Glomerular visceral epithelial cell (primary cell): ENCODE data around the gene MMP25.

ENCODE experiments used
- DNase-seq: peaks from one replicate; pipeline ENCODE4 v3.0.0-alpha.2; 2016; ENCODE audit errors: extremely low spot score

Gene MMP25, protein sequence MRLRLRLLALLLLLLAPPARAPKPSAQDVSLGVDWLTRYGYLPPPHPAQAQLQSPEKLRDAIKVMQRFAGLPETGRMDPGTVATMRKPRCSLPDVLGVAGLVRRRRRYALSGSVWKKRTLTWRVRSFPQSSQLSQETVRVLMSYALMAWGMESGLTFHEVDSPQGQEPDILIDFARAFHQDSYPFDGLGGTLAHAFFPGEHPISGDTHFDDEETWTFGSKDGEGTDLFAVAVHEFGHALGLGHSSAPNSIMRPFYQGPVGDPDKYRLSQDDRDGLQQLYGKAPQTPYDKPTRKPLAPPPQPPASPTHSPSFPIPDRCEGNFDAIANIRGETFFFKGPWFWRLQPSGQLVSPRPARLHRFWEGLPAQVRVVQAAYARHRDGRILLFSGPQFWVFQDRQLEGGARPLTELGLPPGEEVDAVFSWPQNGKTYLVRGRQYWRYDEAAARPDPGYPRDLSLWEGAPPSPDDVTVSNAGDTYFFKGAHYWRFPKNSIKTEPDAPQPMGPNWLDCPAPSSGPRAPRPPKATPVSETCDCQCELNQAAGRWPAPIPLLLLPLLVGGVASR

DNA sequence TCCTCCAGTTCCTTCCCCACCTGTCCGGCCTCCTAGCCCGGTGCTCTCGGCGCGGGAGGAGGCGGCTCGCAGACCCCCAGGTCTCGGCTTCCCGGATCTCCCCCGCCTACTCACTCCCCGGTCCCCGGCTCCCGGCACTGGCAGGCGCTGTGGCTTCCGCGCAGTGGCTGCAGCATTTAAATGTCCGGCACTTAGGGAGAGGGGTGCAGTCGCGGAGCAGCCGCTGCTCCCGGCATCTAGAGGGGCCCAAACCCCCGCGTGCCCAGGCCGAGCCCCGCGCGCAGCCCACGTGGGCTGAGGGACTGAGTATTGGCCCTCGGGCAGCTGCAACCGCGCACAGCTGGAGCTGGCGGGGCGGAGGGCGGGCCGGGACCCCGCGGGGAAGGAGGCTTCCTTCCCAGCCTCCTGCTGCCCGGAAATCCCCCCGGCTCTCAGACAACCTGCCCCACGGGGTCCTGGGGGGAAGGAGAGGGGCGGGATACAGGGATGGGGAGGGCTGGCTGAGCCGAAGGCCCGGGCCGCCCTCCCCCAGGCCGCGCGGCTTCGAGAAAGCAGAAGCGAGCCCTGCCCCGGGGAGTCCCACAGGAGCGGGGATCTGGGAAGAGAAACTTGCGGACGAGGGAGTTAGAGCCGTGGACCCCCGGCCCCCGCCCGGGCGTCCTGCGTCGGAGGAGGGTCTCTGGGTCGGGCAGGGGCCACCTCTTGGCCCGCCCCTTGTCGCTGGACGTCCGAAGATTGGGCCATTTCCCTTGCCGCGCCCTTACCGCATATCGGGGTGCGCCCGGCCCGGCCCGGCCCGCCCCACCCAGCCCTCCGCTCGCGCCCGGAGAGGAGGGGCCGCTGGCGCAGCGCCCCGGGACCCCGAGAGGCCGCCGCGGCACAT lies at the start of gene MMP25:
MMP25 (plus strand) TSS at position 804 of the 883 bp plus-strand sequence. CDS start 357 bp downstream, outside the sequence.
- no peak for DNase-seq

- no peak for DNase-seq
Measured at GRCh38 chr16:2999929-3000328, 46.4 kb upstream of the MMP25 start.

- no peak for DNase-seq
Measured at GRCh38 chr16:3000540-3000939, 45.8 kb upstream of the MMP25 start.

GRCh38 chr16:3001316-3001715 lies 45.0 kb upstream of the MMP25 start:
- no peak for DNase-seq

GRCh38 chr16:3003582-3004270 lies 42.6 kb upstream of the MMP25 start:
- peak; percentile 98 for DNase-seq

GRCh38 chr16:3004319-3004718 lies 42.0 kb upstream of the MMP25 start:
- DNase-seq, result peak; percentile 36

- peak; percentile 34 for DNase-seq
Measured at GRCh38 chr16:3004781-3005284, 41.5 kb upstream of the MMP25 start.

DNA sequence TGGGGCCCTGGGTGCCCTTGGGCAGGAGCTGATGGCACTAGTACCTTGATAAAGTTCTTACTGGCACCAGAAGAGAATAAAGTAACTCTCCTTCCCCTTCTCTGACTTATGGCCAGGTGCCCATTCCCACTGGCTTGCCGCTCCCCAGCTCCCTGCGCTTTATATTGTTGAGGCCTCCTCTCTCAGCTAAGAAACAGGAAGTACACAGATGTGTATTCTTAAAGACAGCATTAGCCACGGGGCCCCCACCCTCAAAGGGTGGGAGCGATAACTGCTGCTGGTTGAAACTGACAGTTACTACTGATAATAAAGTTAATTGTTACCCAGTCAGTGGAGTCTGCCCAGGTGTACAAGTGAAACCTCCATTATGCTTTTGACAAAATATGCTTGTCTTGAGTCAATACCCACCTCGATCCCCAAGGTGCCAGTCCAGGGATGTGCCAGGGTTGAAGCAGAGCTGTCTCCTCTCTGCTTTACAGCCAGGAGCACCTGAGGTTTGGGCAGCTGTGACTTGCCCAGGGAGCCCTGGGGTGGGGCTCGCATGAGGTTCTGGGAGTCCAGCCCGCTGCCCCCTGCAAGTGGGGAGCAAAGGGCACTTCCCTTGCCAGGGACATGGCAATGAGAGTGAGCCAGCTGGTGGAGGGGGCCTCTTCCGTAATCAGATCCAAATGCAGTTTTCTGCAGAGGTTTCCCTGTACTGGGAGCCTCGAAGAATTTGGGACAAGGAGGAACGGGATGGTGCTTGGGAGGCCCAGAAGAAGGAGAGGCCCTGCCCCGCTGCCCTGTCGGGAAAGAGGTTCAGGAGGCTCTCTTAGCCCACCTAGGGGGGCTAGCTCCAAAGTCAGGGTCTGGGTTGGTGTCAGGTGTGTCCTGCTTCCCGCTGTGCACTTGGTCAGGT lies 39.1 kb upstream of the MMP25 start:
- DNase-seq, result no peak

DNA sequence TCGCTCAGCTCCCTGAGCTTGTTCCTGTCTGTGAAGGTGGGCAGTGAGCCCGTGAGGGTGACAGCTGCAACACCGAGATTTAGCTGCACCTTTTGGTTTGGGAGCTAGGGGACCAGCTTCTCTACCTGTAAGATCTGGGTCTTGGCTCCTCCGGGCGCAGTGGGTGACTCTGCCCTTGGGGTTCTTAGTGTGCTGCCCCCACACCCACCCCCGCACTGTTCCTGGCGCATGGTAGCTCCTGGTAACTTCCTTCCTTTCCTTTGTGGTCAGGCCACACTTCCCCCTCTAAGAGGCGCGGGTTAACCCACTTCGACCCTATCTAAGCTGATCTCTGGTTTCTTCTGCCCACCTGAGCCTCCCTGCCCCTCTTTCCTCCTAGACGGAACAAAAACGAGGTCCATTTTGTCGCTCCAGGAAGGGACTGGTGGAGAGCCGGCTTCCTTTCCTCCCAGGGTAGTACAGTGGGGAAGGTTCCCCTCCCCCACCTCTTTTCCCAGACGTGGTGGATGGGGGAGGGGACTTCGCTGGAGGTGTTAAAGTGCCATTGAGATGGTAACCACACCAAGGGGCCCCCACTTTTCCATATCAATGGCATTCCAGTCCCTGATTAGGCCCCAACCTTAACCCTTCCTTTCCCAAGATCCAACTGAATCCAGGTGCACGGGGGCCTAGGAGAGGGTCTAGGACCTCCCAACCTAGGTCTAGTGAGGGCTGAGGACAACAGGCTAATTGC lies 38.2 kb upstream of the MMP25 start:
- DNase-seq, result no peak

DNA sequence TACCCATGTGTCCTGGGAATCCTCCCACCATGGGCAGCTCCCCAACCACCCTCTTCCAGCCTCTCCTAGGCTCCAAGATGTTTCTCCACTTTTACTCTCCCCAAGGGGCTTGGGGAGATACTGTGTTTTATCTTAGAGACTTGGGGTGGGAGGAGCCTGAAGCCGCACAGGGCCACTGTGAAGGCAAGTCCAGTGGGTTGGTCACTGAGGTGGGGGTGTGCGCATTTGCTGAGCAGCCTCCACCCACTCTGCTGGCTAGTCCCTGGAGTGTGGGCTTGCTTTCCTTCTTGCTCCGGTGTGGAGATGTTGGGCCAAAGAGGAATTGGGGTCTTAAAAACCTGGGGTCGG lies 37.7 kb upstream of the MMP25 start:
- DNase-seq, result no peak

- no peak for DNase-seq
Measured at GRCh38 chr16:3009568-3010390, 36.6 kb upstream of the MMP25 start.

DNA sequence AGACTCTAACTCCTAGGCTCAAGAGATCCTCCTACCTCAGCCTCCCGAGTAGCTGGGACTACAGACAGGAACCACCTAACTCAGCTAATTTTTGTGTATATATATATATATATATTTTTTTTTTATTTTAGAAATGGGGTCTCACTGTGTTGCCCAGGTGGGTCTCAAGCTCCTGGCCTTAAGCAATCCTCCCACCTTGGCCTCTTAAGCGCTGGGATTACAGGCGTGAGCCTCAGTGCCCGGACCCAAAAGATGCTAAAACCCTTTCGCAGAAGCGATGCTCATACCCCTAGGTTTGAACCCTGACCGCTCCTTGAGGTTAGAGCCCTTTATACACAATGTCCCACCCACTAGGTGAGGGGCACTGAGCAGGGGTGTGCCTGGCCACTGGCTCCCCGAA lies 35.9 kb upstream of the MMP25 start:
- DNase-seq, result no peak

- no peak for DNase-seq
Measured at GRCh38 chr16:3012246-3012645, 34.1 kb upstream of the MMP25 start.

- no peak for DNase-seq
Measured at GRCh38 chr16:3012828-3013420, 33.4 kb upstream of the MMP25 start, which contains the start of gene CLDN9. CLDN9 (plus strand) TSS chr16:3012923; CDS start chr16:3013363, 440 bp downstream.

GRCh38 chr16:3013491-3013951 lies 32.8 kb upstream of the MMP25 start:
- no peak for DNase-seq

GRCh38 chr16:3013998-3014690 lies 32.2 kb upstream of the MMP25 start:
- DNase-seq, result no peak

DNA sequence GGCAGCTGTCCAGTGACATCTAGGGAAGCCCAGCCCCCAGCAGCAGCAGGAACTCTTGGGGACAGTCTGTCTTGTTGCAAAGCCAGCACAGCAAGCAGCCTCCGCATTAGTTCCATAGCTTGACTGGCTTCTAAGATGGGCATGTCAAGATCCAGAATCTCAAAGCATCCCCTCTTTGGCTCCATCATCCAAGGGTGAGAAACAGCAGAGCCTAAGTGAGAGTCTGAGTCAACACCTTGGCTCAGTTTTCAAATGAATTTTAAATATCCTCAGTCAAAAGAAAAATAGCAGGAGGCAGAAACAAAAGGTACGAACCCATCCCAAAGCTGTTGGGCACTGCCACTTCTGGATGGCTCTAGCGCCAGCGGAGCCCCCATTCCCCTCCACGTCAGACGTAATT lies 31.4 kb upstream of the MMP25 start:
- no peak for DNase-seq
